Activated CD8-positive, alpha-beta memory T cell treated with anti-CD3 and anti-CD28 coated beads, Interleukin-2, amount 50 U/mL, for 24 hours (primary cell): ENCODE data around the gene TMEM150B.
"Not testable (repeated sequence)": the region's sequence is repeated elsewhere in the genome, so short reads cannot be mapped to it uniquely, and the experiment has no call there.

ENCODE experiments used
- DNase-seq: peaks from one replicate; pipeline ENCODE4 v3.0.0-alpha.2; 2020; ENCODE audit errors: extremely low read depth

TMEM150B gene

GRCh38 chr19:55339105-55339888 lies 14.2 kb upstream of the TMEM150B start, which contains the start of gene KMT5C:
Gene KMT5C (plus strand): TSS chr19:55339876. CDS start chr19:55341937, 2,061 bp downstream.
- peak; percentile 100 for DNase-seq

- DNase-seq = no peak
Measured at GRCh38 chr19:55336101-55336500, 11.0 kb upstream of the TMEM150B start.

DNA sequence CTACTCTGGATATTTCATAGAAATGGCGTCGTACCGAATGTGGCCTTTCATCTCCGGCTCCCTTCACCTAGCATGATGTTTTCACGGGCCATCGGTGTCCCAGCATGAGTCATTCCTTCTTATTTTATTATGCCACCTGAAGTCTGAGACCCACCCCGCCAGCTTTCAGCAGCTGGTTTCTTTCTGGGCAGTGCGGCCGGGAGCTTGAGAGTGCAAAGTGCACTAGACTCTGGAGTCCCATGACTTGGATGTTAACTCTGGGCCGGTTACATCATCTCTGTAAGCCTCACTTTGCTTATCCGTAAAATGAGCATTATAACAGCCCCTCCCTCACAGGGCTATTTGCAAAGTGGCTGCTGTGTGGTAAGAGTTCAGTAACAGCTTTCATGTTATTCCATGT lies 8.7 kb upstream of the TMEM150B start:
- DNase-seq = no peak

- DNase-seq = not testable (repeated sequence)
Measured at GRCh38 chr19:55329791-55330190, 4.7 kb upstream of the TMEM150B start.

DNA sequence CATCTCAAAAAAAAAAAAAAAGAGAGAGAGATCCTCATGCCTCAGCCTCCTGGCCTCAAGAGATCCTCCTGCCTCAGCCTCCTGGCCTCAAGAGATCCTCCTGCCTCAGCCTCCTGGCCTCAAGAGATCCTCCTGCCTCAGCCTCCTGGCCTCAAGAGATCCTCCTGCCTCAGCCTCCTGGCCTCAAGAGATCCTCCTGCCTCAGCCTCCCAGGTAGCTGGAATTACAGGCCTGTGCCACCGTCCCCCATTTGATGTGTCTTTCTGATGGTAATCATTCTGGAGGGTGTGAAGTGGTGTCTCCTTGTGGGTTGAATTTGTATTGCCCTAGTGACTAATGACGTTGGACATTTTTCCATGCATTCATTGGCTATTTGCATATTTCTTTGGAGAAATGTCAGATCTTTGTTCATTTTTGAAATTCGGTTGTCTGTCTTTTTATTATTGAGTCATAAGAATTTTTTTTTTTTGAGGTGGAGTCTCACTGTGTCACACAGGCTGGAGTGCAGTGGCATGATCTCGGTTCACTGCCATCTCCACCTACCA lies 3.7 kb upstream of the TMEM150B start:
- DNase-seq = not testable (repeated sequence)

DNA sequence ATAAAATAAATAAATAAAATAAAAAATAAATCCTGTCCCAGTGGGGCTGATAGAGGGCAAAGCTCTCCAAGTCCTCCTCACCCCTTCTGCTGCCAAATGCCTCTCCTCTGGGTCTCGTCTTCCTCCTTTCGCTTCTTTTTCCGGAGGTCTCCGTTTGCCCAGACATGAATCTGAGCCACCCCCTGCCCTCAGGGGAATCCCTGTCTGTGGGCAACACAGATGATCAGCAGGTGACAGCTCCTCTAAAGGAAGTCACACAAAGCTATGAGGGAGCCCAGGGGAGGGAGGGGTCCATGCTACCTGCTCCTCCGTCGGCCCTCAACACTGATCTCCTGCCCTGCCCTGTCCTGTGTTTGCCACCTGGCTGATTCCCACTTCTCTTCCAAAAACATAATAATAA lies 479 bp downstream of the TMEM150B start:
- DNase-seq = no peak

GRCh38 chr19:55322204-55322885 lies 2.8 kb downstream of the TMEM150B start:
- DNase-seq = no peak

GRCh38 chr19:55321466-55322137 lies 3.5 kb downstream of the TMEM150B start:
- DNase-seq = no peak

DNA sequence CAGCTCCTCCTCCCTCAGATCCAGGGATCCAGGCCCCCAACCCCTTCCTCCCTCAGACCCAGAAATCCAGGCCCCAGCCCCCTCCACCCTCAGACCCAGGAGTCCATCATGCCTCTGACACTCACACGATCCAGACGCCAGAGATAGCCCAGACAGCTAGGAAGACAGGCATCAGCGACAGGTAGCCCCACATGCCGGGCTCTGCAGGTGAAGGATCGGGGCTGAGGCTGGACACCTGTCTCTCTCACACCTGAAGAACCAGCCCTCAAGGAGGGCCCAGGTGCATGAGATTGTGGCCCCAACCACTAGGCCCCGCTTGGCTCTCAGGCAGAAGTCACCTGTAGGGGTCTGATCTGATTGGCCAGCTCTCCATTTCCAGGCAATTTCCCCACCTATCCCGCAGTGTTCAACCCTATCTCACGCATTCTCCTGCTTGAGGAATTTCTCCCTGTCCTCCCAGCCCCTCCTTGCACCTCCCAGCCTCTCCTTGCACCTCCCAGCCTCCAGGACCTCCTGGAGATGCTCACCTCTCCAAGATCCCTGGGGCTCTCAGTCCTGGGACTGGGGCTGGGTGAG lies 4.2 kb downstream of the TMEM150B start:
- no peak for DNase-seq

DNA sequence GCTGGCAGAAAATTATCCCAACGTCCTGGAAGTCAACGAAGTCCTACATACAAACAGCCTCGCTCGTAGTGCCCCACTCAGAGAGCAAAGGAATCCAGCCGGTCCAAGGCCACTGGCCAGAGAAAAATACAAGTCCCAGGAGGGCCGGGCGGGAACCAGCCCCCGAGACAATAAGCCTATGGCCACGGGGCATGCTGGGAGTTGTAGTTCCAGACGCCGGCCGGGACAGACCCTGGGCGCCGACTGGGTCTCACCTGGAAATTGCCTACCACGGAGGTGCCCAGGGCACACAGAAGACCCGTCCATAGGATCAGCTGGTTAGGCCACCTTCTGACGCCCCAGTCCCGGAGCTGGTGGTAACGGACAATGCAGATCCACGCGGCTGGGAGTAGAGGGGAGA lies 5.4 kb downstream of the TMEM150B start:
- DNase-seq = no peak

- no peak for DNase-seq
Measured at GRCh38 chr19:55316646-55317045, 8.5 kb downstream of the TMEM150B start.

DNA sequence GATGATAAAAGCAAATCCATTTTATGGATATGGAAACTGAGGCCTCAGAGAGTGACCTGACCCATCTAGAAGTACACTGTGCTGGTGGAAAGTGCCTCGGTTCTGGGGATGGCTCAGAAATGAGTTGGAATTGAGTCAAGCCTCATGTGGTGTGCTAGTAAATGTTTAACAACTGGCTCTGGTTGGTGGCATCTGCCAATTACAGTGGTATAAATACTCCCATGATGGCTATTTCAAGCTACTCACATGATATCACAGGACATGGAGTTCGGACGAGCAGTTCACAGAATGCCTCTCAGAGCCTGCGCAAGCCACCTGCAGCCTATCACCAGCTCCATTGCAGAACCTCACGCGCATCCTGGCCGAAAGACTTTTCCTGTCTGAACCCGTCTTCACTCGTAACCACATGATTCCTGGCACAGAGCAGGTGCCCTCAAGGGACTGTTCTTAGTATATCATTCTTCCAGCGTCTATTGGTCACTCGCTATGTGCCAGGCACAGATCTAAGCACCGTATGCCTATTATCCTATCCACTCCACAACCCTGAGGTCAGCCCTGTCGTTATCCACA lies 9.1 kb downstream of the TMEM150B start:
- no peak for DNase-seq

- no peak for DNase-seq
Measured at GRCh38 chr19:55314396-55314795, 10.7 kb downstream of the TMEM150B start.

GRCh38 chr19:55312621-55313512 lies 12.3 kb downstream of the TMEM150B start:
- DNase-seq = no peak

DNA sequence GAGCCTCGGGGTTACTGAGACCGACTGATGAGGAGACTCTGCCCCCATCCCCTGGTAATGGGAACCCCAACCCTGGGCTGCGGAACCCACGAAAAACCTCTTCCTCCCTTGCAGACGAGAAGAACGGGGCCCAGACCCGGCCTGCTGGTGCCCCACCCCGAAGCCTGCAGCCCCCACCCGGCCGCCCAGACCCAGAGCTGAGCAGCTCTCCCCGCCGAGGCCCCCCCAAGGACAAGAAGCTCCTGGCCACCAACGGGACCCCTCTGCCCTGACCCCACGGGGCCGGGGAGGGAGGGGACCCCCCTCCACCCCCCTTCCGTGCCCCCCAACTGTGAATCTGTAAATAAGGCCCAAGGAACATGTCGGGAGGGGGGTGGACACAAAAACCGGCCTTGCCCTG lies 13.3 kb downstream of the TMEM150B start:
- no peak for DNase-seq

DNA sequence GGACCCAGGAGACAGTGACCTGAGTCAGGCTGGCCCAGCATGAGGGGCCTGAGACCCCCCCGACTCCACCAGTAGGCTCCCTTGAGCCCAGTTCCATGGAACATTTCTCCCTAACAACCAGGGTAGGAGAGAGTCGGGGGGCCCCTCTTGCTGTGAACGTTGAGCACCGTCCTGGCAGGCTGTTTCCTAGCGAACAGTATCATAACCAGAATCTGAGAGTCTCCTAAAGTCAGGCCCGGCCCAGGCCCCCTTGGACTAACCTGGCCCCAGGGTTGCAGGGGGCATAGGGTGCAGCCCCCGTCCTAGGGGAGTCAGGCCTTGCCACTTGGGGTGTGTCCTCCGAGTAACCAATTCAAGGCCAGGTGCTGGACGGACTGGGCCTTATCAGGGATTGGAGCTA lies 13.7 kb downstream of the TMEM150B start:
- DNase-seq = no peak

DNA sequence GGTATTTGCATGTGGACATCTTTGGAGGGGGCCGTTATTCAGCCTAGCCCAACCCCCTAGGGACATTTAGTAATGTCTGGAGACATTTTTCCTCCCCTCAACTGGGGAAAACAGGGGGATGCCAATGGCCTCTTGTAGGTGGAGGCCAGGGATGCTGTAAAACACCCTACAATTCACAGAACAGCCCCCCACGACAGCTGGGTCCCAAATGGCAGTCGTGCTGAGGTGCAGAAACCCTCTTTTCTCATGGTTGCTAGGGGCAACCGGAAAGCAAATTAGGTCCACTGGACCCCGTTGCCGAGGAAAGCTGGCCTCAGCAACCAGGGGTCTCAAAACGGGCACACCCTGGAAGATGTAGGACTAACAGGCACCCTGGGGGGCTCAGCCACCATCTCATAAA lies 14.6 kb downstream of the TMEM150B start:
- DNase-seq = no peak

- DNase-seq = no peak
Measured at GRCh38 chr19:55309448-55309847, 15.7 kb downstream of the TMEM150B start.

DNA sequence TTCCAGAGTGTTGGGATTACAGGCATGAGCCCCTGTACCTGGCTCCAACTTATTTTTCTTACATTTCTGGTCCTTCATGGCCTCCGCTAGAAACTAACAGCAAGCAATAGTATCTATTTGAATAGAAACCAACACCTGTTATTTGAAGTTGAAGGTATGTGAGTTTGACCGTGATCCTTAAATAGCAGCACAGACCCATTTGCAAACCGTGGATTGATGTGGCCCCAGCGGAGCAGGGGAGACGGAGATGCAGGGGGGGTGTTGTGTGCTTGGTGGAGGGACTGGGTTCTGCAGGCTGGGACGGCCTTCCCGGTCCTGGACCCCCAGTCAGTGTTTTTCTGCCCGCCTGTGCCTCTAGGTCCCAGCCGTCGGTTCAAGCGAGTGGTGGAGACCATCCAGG lies 16.9 kb downstream of the TMEM150B start:
- no peak for DNase-seq

- DNase-seq = no peak
Measured at GRCh38 chr19:55306712-55307111, 18.4 kb downstream of the TMEM150B start.
